ENCODE data around the gene PLA2G10. TPM values are rescaled to one million over a fixed set of nuclear protein-coding genes. Genes with fewer than 3 reads are reported as not detected.
"Not testable (repeated sequence)": the region's sequence is repeated elsewhere in the genome, so short reads cannot be mapped to it uniquely, and the experiment has no call there.

PLA2G10 gene
- total RNA-seq, 4 donors from 2014 or later = 5.8 to 15.7 (median 10.7) TPM

GRCh38 chr16:14652726-14653125, 41.4 kb downstream of the PLA2G10 start:
- Histone ChIP-seq H3K27ac (no peak overlapping the region), H3K9me3 (no peaks in the 10 kb centered on the region), H3K4me3 (no peak overlapping the region), H3K4me1 (peaks cover 0 to 20% (median 2%) of the 10 kb centered on the region in 4 donors), H3K36me3 (peaks cover 0 to 83% (median 0%) of the 10 kb centered on the region in 3 donors), H3K27me3 (no peaks in the 10 kb centered on the region)
- no peak for TF ChIP-seq POLR2A (IDR thresholded peaks at IDR 0.05)
- TF ChIP-seq CTCF (IDR thresholded peaks at IDR 0.05) = no peak
- DNase-seq = no peak

GRCh38 chr16:14650629-14651028, 43.5 kb downstream of the PLA2G10 start:
- DNase-seq = no peak
- Histone ChIP-seq H3K27me3 (no peaks in the 10 kb centered on the region), H3K27ac (no peak overlapping the region), H3K36me3 (peaks cover 0 to 92% (median 0%) of the 10 kb centered on the region in 3 donors), H3K9me3 (no peaks in the 10 kb centered on the region), H3K4me1 (peaks cover 0 to 4% (median 0%) of the 10 kb centered on the region in 4 donors), H3K4me3 (no peak overlapping the region)
- no peak for TF ChIP-seq POLR2A (IDR thresholded peaks at IDR 0.05)
- TF ChIP-seq CTCF (IDR thresholded peaks at IDR 0.05) = no peak

GRCh38 chr16:14649816-14650215, 44.3 kb downstream of the PLA2G10 start:
- TF ChIP-seq POLR2A (IDR thresholded peaks at IDR 0.05) = no peak
- TF ChIP-seq CTCF (IDR thresholded peaks at IDR 0.05) = no peak
- H3K27me3 ChIP-seq = no peaks in the 10 kb centered on the region
- H3K27ac ChIP-seq = no peak overlapping the region
- H3K4me1 ChIP-seq = no peaks in the 10 kb centered on the region
- DNase-seq = no peak
- H3K9me3 ChIP-seq = no peaks in the 10 kb centered on the region
- peaks cover 0 to 92% (median 0%) of the 10 kb centered on the region in 3 donors for H3K36me3 ChIP-seq
- no peak overlapping the region for H3K4me3 ChIP-seq

GRCh38 chr16:14641926-14642325, 52.2 kb downstream of the PLA2G10 start:
- DNase-seq = no peak
- Histone ChIP-seq H3K4me1 (peaks cover 0 to 21% (median 5%) of the 10 kb centered on the region in 4 donors), H3K27me3 (no peaks in the 10 kb centered on the region), H3K9me3 (no peaks in the 10 kb centered on the region), H3K36me3 (peaks cover 0 to 44% (median 0%) of the 10 kb centered on the region in 3 donors), H3K27ac (no peak overlapping the region), H3K4me3 (no peak overlapping the region)
- TF ChIP-seq POLR2A (IDR thresholded peaks at IDR 0.05) = no peak
- TF ChIP-seq CTCF (IDR thresholded peaks at IDR 0.05) = no peak

GRCh38 chr16:14641206-14641605, 52.9 kb downstream of the PLA2G10 start:
- H3K9me3 ChIP-seq = no peaks in the 10 kb centered on the region
- TF ChIP-seq POLR2A (IDR thresholded peaks at IDR 0.05) (no peak), CTCF (IDR thresholded peaks at IDR 0.05) (no peak)
- peak overlapping the region in 3 of 4 donors; percentile 15 to 86 (median 73) for H3K27ac ChIP-seq
- peaks cover 0 to 22% (median 5%) of the 10 kb centered on the region in 4 donors for H3K4me1 ChIP-seq
- H3K36me3 ChIP-seq = peaks cover 0 to 37% (median 0%) of the 10 kb centered on the region in 3 donors
- H3K27me3 ChIP-seq = no peaks in the 10 kb centered on the region
- no peak overlapping the region for H3K4me3 ChIP-seq
- no peak for DNase-seq

GRCh38 chr16:14640538-14640937, 53.6 kb downstream of the PLA2G10 start:
- Histone ChIP-seq H3K4me1 (peaks cover 0 to 28% (median 5%) of the 10 kb centered on the region in 4 donors), H3K27ac (peak overlapping the region in 3 of 4 donors; percentile 64 to 86 (median 73)), H3K36me3 (peaks cover 0 to 30% (median 0%) of the 10 kb centered on the region in 3 donors), H3K27me3 (no peaks in the 10 kb centered on the region), H3K4me3 (no peak overlapping the region), H3K9me3 (no peaks in the 10 kb centered on the region)
- DNase-seq = peak in 2 of 3 donors; percentile 71 to 85
- TF ChIP-seq POLR2A (IDR thresholded peaks at IDR 0.05) (peak; percentile 47 to 82), CTCF (IDR thresholded peaks at IDR 0.05) (peak in 3 of 6 experiments; percentile 52 to 60 (median 59))

- H3K27ac ChIP-seq = peak overlapping the region in 3 of 4 donors; percentile 37 to 98 (median 96)
- H3K9me3 ChIP-seq, H3K27me3 ChIP-seq, H3K4me3 ChIP-seq, DNase-seq: not testable (repeated sequence)
- H3K36me3 ChIP-seq = peaks cover 0 to 16% (median 0%) of the 10 kb centered on the region in 3 donors
- H3K4me1 ChIP-seq = peaks cover 9 to 48% (median 12%) of the 10 kb centered on the region in 4 donors
Measured at GRCh38 chr16:14636951-14637240, 57.2 kb downstream of the PLA2G10 start.

All from Peyer's patch (tissue), 4 donors.